Small intestine (tissue), 7 donors: ENCODE data around the gene LOXL1. TPM values are rescaled to one million over a fixed set of nuclear protein-coding genes. Genes with fewer than 3 reads are reported as not detected.

ENCODE experiments used
- DNase-seq, 2 donors: peaks; one replicate each; pipeline versions ENCODE4 v3.0.0 to v3.0.0-alpha.2; 2013
- FAIRE-seq: peaks from 2 replicates; lab custom pipeline; 2012; peaks lifted over from hg19 to GRCh38; lab: Jason Lieb, UNC
- H3K27ac ChIP-seq, 3 donors: one replicate each; pipeline ENCODE4 v1.5.1; 2013; ENCODE audit warnings: low read length in 2 of 3, mild to moderate bottlenecking in 2 of 3, control low read depth in 1 of 3, inconsistent platforms in 1 of 3, low read depth in 1 of 3, moderate library complexity in 1 of 3
- H3K27me3 ChIP-seq, 3 donors: one replicate each; pipeline ENCODE4 v1.6.1; 2013; ENCODE audit warnings: low read length in 3 of 3, inconsistent platforms in 1 of 3; ENCODE audit not compliant: control insufficient read depth in 3 of 3, insufficient read depth in 3 of 3
- H3K36me3 ChIP-seq, 3 donors: one replicate each; pipeline ENCODE4 v1.6.1; 2013; ENCODE audit warnings: low read length in 3 of 3, inconsistent platforms in 1 of 3, low read depth in 1 of 3, mild to moderate bottlenecking in 1 of 3, moderate library complexity in 1 of 3; ENCODE audit not compliant: control insufficient read depth in 3 of 3, insufficient read depth in 2 of 3
- H3K4me1 ChIP-seq, 3 donors: one replicate each; pipeline ENCODE4 v1.6.1; 2013; ENCODE audit warnings: low read length in 2 of 3, inconsistent platforms in 1 of 3, low read depth in 1 of 3, mild to moderate bottlenecking in 1 of 3, moderate library complexity in 1 of 3; ENCODE audit not compliant: control insufficient read depth in 3 of 3, insufficient read depth in 2 of 3
- H3K4me3 ChIP-seq, 3 donors: one replicate each; pipeline ENCODE4 v1.5.1; 2013; ENCODE audit warnings: low read length in 3 of 3, control low read depth in 1 of 3, inconsistent platforms in 1 of 3, low read depth in 1 of 3, mild to moderate bottlenecking in 1 of 3, moderate library complexity in 1 of 3
- H3K9me3 ChIP-seq, 2 donors: one replicate each; pipeline ENCODE4 v1.6.1; 2013; ENCODE audit warnings: low read depth in 1 of 2, low read length in 1 of 2; ENCODE audit not compliant: control insufficient read depth in 2 of 2, insufficient read depth in 1 of 2
- WGBS, 3 donors: extraction: QIAGEN DNeasy Blood & Tissue Kit; methylation state at CpG; one replicate each; pipeline ENCODE4 v1.1.7; 2013; 5-methylcytosine and 5-hydroxymethylcytosine counted together
- polyA plus RNA-seq, 4 donors: library from polyadenylated mRNA; stranded (reverse) in 3 of 4; unstranded in 1 of 4; fragments of 200-250 nt in 3 of 4; fragments of 120-200 nt in 1 of 4; gene quantifications; one replicate each; pipeline versions ENCODE4 v1.2.1 to v1.2.3, GENCODE V29; 2013
- donor health status: healthy with polysubstance abuse.
- donor health status: control.
- donor health status: control.
- donor health status: Bipolar disorder and iron deficiency.
- donor health status: healthy.

LOXL1 gene
- polyA plus RNA-seq, 4 donors: 2.2 to 7.2 (median 4.9) TPM

- Histone ChIP-seq H3K9me3 (no peaks in the 10 kb centered on the region), H3K4me1 (peaks cover 0 to 28% (median 24%) of the 10 kb centered on the region in 3 donors), H3K4me3 (no peak overlapping the region), H3K27ac (peak overlapping the region in 1 of 3 donors; percentile 93), H3K36me3 (peaks cover 0 to 48% (median 0%) of the 10 kb centered on the region in 3 donors), H3K27me3 (no peaks in the 10 kb centered on the region)
- 76 to 82% (median 78%) methylated on average over 13 of the region's 13 CpGs for WGBS, 3 donors
- FAIRE-seq (no peak), DNase-seq (no peak)
These were observed 58.1 kb downstream of the LOXL1 start for GRCh38 chr15:73984208-73984979.

GRCh38 chr15:73985101-73985873 lies 59.0 kb downstream of the LOXL1 start:
- peaks cover 0 to 48% (median 0%) of the 10 kb centered on the region in 3 donors for H3K36me3 ChIP-seq
- FAIRE-seq (no peak), DNase-seq (no peak)
- WGBS, 3 donors: 64 to 67% (median 65%) methylated on average over 13 of the region's 13 CpGs
- no peaks in the 10 kb centered on the region for H3K27me3 ChIP-seq
- H3K27ac ChIP-seq: peak overlapping the region in 1 of 3 donors; percentile 74
- no peaks in the 10 kb centered on the region for H3K9me3 ChIP-seq
- peaks cover 0 to 31% (median 29%) of the 10 kb centered on the region in 3 donors for H3K4me1 ChIP-seq
- no peak overlapping the region for H3K4me3 ChIP-seq

- no peak for DNase-seq
- H3K4me1 ChIP-seq: peaks cover 1 to 33% (median 32%) of the 10 kb centered on the region in 3 donors
- peaks cover 0 to 48% (median 0%) of the 10 kb centered on the region in 3 donors for H3K36me3 ChIP-seq
- FAIRE-seq: no peak
- no peaks in the 10 kb centered on the region for H3K9me3 ChIP-seq
- no peak overlapping the region for H3K27ac ChIP-seq
- 53 to 59% (median 55%) methylated on average over 7 of the region's 7 CpGs for WGBS, 3 donors
- H3K4me3 ChIP-seq: no peak overlapping the region
- H3K27me3 ChIP-seq: no peaks in the 10 kb centered on the region
These were observed 60.0 kb downstream of the LOXL1 start for GRCh38 chr15:73986055-73986775.

GRCh38 chr15:73986776-73987056 lies 60.5 kb downstream of the LOXL1 start:
- H3K27ac ChIP-seq: peak overlapping the region in 1 of 3 donors; percentile 44
- peaks cover 1 to 35% (median 32%) of the 10 kb centered on the region in 3 donors for H3K4me1 ChIP-seq
- H3K4me3 ChIP-seq: no peak overlapping the region
- H3K27me3 ChIP-seq: no peaks in the 10 kb centered on the region
- H3K36me3 ChIP-seq: peaks cover 0 to 48% (median 0%) of the 10 kb centered on the region in 3 donors
- no peaks in the 10 kb centered on the region for H3K9me3 ChIP-seq
- WGBS, 3 donors: 95 to 100% (median 100%) methylated on average over 1 of the region's 1 CpG
- FAIRE-seq: no peak
- DNase-seq: no peak

GRCh38 chr15:73987250-73987649 lies 61.0 kb downstream of the LOXL1 start:
- no peak overlapping the region for H3K4me3 ChIP-seq
- H3K9me3 ChIP-seq: no peaks in the 10 kb centered on the region
- no peak for FAIRE-seq
- peak overlapping the region in 1 of 3 donors; percentile 79 for H3K27ac ChIP-seq
- H3K36me3 ChIP-seq: peaks cover 0 to 48% (median 0%) of the 10 kb centered on the region in 3 donors
- no peaks in the 10 kb centered on the region for H3K27me3 ChIP-seq
- WGBS, 3 donors: 82 to 88% (median 85%) methylated on average over 4 of the region's 4 CpGs
- H3K4me1 ChIP-seq: peaks cover 1 to 30% (median 28%) of the 10 kb centered on the region in 3 donors
- no peak for DNase-seq

- DNase-seq: no peak
- Histone ChIP-seq H3K4me1 (peaks cover 1 to 29% (median 26%) of the 10 kb centered on the region in 3 donors), H3K27me3 (no peaks in the 10 kb centered on the region), H3K4me3 (no peak overlapping the region), H3K27ac (peak overlapping the region in 1 of 3 donors; percentile 79), H3K36me3 (peaks cover 0 to 48% (median 0%) of the 10 kb centered on the region in 3 donors), H3K9me3 (no peaks in the 10 kb centered on the region)
- no peak for FAIRE-seq
- WGBS, 3 donors: 43 to 49% (median 49%) methylated on average over 9 of the region's 9 CpGs
These were observed 61.6 kb downstream of the LOXL1 start for GRCh38 chr15:73987681-73988444.

- Histone ChIP-seq H3K27me3 (no peaks in the 10 kb centered on the region), H3K4me1 (peaks cover 1 to 26% (median 24%) of the 10 kb centered on the region in 3 donors), H3K9me3 (no peaks in the 10 kb centered on the region), H3K36me3 (peaks cover 0 to 43% (median 0%) of the 10 kb centered on the region in 3 donors), H3K4me3 (no peak overlapping the region), H3K27ac (peak overlapping the region in 1 of 3 donors; percentile 79)
- 96 to 98% (median 97%) methylated on average over 13 of the region's 13 CpGs for WGBS, 3 donors
- no peak for DNase-seq
- FAIRE-seq: no peak
These were observed 62.2 kb downstream of the LOXL1 start for GRCh38 chr15:73988445-73988969.
